Esophagus muscularis mucosa (tissue), 4 donors: Measurements from ENCODE around the gene ZSCAN10.

Experiments used
- EP300 ChIP-seq: sonication (generic); formaldehyde crosslinking; IDR thresholded peaks from one replicate; pipeline ENCODE4 v1.6.1; 2017; ENCODE audit warnings: antibody characterized with exemption
- POLR2A ChIP-seq: fragments of 450-650 bp; IDR thresholded peaks from one replicate; pipeline ENCODE4 v1.6.1; 2017; ENCODE audit warnings: antibody characterized with exemption, moderate library complexity, mild to moderate bottlenecking, low read depth
- POLR2AphosphoS5 ChIP-seq, 2 donors: sonication (generic); formaldehyde crosslinking; IDR thresholded peaks; one replicate each; pipeline ENCODE4 v1.6.1; 2017; ENCODE audit warnings: antibody characterized with exemption in 2 of 2
- TF ChIP-seq, protein P1 (sequence below), 3 experiments: fragments of 200-600 bp in 2 of 3; fragments of 450-650 bp in 1 of 3; sonication (generic) in 2 of 3; IDR thresholded peaks; one replicate each; pipeline ENCODE4 v1.5.1; 2017 to 2019; ENCODE audit warnings: antibody characterized with exemption in 3 of 3, mild to moderate bottlenecking in 2 of 3, moderate library complexity in 1 of 3

DNA sequence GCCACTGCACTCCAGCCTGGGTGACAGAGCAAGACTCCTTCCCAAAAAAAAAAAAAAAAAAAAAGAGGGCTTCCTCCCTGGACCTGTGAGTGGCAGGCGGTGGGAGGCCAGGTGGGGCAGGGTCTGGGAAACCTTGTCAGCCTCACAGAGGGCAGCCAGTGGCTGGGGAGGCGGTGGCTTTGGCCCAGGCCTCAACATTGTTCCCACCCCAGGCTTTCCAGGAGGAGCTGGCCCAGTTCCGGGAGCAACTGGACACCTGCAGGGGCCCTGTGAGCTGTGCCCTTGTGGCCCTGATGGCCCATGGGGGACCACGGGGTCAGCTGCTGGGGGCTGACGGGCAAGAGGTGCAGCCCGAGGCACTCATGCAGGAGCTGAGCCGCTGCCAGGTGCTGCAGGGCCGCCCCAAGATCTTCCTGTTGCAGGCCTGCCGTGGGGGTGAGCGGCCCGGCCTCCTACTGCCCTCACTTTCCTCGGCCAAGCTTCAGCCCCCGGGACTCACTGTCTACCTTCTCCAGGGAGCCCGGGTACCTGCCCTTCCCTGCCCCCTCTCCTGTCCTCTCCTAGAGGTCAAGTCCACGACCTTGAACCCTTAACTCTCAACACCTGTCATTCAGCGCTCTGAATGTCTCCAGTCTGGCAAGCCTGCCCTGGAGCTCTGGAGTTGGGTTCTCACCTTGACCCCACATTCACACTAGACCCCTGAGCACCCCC lies 48.1 kb upstream of the ZSCAN10 start:
- TF ChIP-seq POLR2A (no peak), POLR2AphosphoS5 (IDR thresholded peaks at IDR 0.05) (no peak), EP300 (no peak)
- TF ChIP-seq, protein P1, sequence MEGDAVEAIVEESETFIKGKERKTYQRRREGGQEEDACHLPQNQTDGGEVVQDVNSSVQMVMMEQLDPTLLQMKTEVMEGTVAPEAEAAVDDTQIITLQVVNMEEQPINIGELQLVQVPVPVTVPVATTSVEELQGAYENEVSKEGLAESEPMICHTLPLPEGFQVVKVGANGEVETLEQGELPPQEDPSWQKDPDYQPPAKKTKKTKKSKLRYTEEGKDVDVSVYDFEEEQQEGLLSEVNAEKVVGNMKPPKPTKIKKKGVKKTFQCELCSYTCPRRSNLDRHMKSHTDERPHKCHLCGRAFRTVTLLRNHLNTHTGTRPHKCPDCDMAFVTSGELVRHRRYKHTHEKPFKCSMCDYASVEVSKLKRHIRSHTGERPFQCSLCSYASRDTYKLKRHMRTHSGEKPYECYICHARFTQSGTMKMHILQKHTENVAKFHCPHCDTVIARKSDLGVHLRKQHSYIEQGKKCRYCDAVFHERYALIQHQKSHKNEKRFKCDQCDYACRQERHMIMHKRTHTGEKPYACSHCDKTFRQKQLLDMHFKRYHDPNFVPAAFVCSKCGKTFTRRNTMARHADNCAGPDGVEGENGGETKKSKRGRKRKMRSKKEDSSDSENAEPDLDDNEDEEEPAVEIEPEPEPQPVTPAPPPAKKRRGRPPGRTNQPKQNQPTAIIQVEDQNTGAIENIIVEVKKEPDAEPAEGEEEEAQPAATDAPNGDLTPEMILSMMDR (IDR thresholded peaks at IDR 0.05): no peak
